GM20000 (cell line): ENCODE data around the gene AMACR.

ENCODE experiments used
- DNase-seq: peaks from one replicate; pipeline ENCODE4 v3.0.0; 2012; ENCODE audit warnings: low spot score
- TF ChIP-seq, protein P1 (sequence below): IDR thresholded peaks from 2 replicates; pipeline ENCODE4 v1.5.1; 2012; ENCODE audit warnings: mild to moderate bottlenecking, control low read depth; ENCODE audit errors: extremely low read depth, missing control alignments

Gene AMACR

DNA sequence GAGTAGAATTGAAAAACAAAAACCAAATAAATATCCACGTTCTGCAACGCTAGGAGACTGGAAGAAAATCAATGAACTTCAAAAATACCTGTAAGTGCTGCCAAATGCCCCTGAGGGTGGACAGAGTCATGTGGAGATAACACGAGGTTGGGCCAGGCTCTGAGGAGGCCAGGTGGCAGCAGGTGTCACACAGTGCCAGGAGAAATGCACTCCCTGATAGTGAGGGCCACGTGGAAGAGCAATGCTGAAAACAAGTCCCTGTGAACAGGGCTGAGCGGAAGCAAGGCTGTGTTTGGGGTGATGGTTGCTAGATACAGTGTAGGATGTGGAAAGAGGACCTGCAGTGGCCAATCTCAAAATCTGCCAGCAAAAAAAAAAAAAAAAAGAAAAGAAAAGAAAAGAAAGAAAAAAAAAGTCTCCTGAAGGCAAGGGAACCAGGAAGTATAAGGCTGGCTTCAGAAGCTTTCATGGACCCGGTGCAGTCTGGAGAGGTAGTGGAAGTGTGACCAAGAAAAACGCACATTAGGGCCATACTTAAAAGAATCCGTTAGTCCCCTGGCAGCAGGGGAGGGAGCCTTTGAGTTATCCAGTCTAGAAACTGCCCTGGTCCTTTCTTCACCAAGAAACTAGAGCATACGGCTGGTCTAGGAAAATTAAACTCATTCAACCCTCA, 18.4 kb upstream of the AMACR start:
- DNase-seq, result no peak
- TF ChIP-seq, protein P1, sequence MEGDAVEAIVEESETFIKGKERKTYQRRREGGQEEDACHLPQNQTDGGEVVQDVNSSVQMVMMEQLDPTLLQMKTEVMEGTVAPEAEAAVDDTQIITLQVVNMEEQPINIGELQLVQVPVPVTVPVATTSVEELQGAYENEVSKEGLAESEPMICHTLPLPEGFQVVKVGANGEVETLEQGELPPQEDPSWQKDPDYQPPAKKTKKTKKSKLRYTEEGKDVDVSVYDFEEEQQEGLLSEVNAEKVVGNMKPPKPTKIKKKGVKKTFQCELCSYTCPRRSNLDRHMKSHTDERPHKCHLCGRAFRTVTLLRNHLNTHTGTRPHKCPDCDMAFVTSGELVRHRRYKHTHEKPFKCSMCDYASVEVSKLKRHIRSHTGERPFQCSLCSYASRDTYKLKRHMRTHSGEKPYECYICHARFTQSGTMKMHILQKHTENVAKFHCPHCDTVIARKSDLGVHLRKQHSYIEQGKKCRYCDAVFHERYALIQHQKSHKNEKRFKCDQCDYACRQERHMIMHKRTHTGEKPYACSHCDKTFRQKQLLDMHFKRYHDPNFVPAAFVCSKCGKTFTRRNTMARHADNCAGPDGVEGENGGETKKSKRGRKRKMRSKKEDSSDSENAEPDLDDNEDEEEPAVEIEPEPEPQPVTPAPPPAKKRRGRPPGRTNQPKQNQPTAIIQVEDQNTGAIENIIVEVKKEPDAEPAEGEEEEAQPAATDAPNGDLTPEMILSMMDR, result no peak

DNA sequence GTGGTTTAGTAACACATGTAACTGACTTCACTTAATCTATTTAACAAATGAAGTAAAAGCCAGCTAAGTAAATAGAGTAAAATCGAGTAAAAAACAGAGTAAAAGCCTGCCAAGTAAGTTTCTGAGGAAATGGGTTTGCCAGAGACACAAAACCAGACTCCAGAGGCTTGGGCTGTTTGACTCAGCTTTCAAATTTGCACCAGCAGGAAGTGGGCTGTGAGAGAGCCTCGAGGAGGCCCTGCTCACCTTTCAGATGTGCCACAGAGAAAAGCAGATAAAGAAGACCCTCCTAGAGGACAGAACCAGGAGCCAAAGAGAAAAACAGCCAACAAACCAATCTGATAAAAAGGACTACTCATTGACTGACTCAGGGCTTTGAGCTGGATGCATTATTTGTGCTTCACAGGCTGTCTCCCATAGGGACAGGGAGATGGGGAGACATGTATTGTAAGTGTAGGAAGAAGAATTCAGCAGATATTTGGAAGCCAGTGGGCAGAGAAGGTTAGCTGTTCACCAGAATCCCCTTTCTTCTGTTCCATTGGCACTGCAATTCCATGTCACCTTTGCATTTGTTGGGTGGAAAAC, 14.4 kb upstream of the AMACR start:
- DNase-seq, result no peak
- TF ChIP-seq, protein P1, result no peak

DNA sequence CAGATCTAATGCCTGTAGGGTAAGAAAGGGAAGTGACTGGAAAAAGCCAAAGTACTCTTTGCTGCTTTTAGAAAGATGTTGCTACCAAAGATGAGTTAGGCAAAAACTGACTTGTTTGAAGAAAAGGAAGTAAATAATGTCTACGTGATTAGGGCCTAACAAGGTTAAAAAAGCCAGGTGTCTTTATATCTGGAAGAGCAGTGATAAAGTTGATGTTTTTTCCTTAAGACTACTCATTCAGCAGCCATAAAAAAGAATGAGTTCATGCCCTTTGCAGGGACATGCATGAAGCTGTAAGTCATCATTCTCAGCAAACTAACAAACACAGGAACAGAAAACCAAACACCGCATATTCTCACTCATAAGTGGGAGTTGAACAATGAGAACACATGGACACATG, 13.5 kb upstream of the AMACR start:
- DNase-seq, result no peak
- TF ChIP-seq, protein P1, result no peak

DNA sequence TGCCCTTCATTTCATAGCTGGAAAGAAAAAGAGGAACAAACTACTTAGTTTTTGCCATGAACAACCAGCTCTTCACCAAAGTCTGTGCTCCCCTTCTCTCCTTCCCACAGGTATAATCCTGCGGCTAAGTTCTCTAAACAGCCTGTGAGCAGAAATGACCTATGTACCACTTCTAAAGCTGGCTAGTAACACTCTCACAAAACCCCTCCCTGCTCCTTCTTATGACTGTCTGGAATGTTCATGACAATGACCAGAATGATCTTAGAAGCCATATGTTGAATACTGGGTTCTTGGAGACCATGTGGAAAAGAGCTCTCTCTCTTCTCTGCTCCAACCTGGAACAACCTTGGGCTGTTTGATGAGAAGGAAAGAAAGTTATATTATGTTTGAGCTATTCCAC, 12.9 kb upstream of the AMACR start:
- TF ChIP-seq, protein P1, result no peak
- DNase-seq, result no peak

DNA sequence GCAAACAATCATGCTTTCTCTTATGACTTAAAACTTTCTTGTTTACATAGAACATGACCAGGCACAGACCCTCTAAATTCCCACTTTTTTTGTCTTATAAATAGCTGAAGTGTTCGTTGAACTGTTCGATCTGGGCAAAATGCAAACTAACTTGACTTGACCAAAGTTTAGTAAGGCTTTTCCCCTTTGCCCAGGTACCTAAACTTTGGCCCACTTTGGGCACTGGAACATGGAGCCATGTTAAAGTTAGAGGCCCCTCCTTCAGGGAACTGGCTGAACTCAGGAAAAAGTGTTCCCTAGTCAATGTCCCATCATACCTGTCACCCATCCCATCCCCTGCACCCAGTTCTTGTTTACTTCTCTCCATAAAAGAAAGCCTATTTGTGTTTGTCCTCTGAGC, 9.4 kb upstream of the AMACR start:
- DNase-seq, result no peak
- TF ChIP-seq, protein P1, result no peak

DNA sequence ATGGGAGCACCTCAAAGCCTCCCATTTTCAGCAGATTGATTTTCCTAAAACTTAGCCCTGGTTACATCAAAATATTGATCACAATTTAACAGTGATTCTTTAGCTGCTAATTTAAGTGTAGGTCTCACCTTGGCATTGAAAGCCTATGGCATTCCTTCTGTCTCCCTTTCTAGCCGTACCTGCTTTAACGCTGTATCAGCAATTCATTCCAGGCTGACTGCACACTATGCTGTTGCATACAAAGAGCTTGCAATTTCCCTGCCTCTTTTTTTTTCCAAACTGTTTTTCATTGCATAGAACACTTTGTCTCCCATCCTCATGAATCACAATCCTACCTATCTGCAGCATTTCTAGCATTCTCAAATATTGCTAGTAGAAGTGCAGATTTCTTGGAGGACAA, 8.9 kb upstream of the AMACR start:
- TF ChIP-seq, protein P1, result no peak
- DNase-seq, result no peak

DNA sequence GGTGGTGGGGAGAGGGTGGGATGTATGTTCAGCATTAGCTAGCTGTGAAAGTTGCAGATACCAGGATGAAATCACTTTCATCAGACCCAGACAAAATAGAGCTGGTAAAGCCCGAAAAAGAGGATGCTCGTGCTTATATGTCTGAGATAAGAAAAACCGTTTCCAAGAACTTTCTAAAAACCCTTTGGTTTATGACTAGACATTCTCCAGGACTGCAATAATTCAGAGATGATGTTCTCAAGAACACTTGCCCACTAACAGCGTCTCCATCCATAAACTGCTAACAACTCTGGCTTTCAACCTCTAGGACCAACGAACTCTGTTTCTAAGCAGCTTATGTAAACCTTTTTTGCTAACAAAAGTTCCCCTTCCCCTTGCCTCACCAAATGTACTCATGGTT, 8.4 kb upstream of the AMACR start:
- DNase-seq, result no peak
- TF ChIP-seq, protein P1, result no peak
